ENCODE data around the gene RPL14.

RPL14 gene

GRCh38 chr3:40456940-40457823 lies at the start of gene RPL14:
Gene RPL14 (plus strand): TSS chr3:40457339. CDS start chr3:40457472, 133 bp downstream.
- H3K4me3 ChIP-seq (replicated peaks; ENCODE audit: low read depth, low read length), result peak within 1 kb of the TSS; percentile 81
- TF ChIP-seq CTCF (IDR thresholded peaks at IDR 0.05; ENCODE audit: low read length, missing control alignments), result no peak
- DNase-seq (ENCODE audit: low read depth), result peak; percentile 97

- no peak overlapping the region for H3K4me3 ChIP-seq (replicated peaks; ENCODE audit: low read depth, low read length)
- DNase-seq (ENCODE audit: low read depth), result no peak
- TF ChIP-seq CTCF (IDR thresholded peaks at IDR 0.05; ENCODE audit: low read length, missing control alignments), result no peak
Measured at GRCh38 chr3:40407611-40408010, 49.5 kb upstream of the RPL14 start.

GRCh38 chr3:40414270-40414669 lies 42.9 kb upstream of the RPL14 start:
- no peak for TF ChIP-seq CTCF (IDR thresholded peaks at IDR 0.05; ENCODE audit: low read length, missing control alignments)
- no peak overlapping the region for H3K4me3 ChIP-seq (replicated peaks; ENCODE audit: low read depth, low read length)
- DNase-seq (ENCODE audit: low read depth), result no peak

GRCh38 chr3:40417845-40418543 lies 39.1 kb upstream of the RPL14 start:
- no peak for TF ChIP-seq CTCF (IDR thresholded peaks at IDR 0.05; ENCODE audit: low read length, missing control alignments)
- H3K4me3 ChIP-seq (replicated peaks; ENCODE audit: low read depth, low read length), result no peak overlapping the region
- no peak for DNase-seq (ENCODE audit: low read depth)

- DNase-seq (ENCODE audit: low read depth), result no peak
- TF ChIP-seq CTCF (IDR thresholded peaks at IDR 0.05; ENCODE audit: low read length, missing control alignments), result no peak
- no peak overlapping the region for H3K4me3 ChIP-seq (replicated peaks; ENCODE audit: low read depth, low read length)
Measured at GRCh38 chr3:40422861-40423260, 34.3 kb upstream of the RPL14 start.

GRCh38 chr3:40427045-40427669 lies 30.0 kb upstream of the RPL14 start:
- DNase-seq (ENCODE audit: low read depth), result no peak
- no peak overlapping the region for H3K4me3 ChIP-seq (replicated peaks; ENCODE audit: low read depth, low read length)
- TF ChIP-seq CTCF (IDR thresholded peaks at IDR 0.05; ENCODE audit: low read length, missing control alignments), result no peak
